Testis (tissue), 3 donors: Measurements from ENCODE around the gene STX5. TPM values are rescaled to one million over a fixed set of nuclear protein-coding genes. Genes with fewer than 3 reads are reported as not detected.
A peak's percentile ranks its signal among the peaks of the same experiment; 100 is the strongest.
"Not testable (repeated sequence)": the region's sequence is repeated elsewhere in the genome, so short reads cannot be mapped to it uniquely, and the experiment has no call there.

Experiments
- DNase-seq: peaks from one replicate; pipeline ENCODE4 v3.0.0-alpha.2; 2019
- H3K27ac ChIP-seq, 2 donors: fragments of 200-600 bp; sonication (generic); one replicate each; pipeline ENCODE4 v1.5.1; 2019
- H3K27me3 ChIP-seq: fragments of 200-600 bp; sonication (generic); one replicate; pipeline ENCODE4 v1.5.1; 2019
- H3K36me3 ChIP-seq: fragments of 200-600 bp; sonication (generic); one replicate; pipeline ENCODE4 v1.5.1; 2017; ENCODE audit warnings: low read depth; ENCODE audit errors: missing control alignments
- H3K4me1 ChIP-seq: fragments of 200-600 bp; sonication (generic); one replicate; pipeline ENCODE4 v1.5.1; 2019
- H3K4me3 ChIP-seq, 2 donors: fragments of 200-600 bp; sonication (generic); one replicate each; pipeline ENCODE4 v1.5.1; 2017 to 2019
- H3K9me3 ChIP-seq: fragments of 200-600 bp; sonication (generic); one replicate; pipeline ENCODE4 v1.5.1; 2017
- POLR2A ChIP-seq: fragments of 450-650 bp; IDR thresholded peaks from one replicate; pipeline ENCODE4 v1.6.1; 2017; ENCODE audit warnings: antibody characterized with exemption, mild to moderate bottlenecking, moderate library complexity
- WGBS, 2 donors: methylation state at CpG; one replicate each; pipeline ENCODE4 v1.1.5; 2018; 5-methylcytosine and 5-hydroxymethylcytosine counted together
- intact Hi-C: fragments of 100-400 bp; cut with DNase I; formaldehyde crosslinking; loops from one replicate; pipeline ENCODE4 v1.15.1; 2023; ENCODE audit warnings: low total_unique reads
- microRNA-seq, 2 donors: library from miRNA; unstranded; fragments of <30 nt; microRNA quantifications; one replicate each; pipeline ENCODE4, GENCODE V29; 2016; ENCODE audit warnings: borderline number of aligned reads in 2 of 2, borderline replicate concordance in 1 of 2
- polyA plus RNA-seq: library from polyadenylated mRNA; stranded (reverse); fragments of 350-450 nt; fragmentation: Illumina TruSeq; extraction: RNeasy Lipid Tissue Mini Kit (QIAGEN cat#74804); gene quantifications from one replicate; pipeline ENCODE4 v1.2.3, GENCODE V29; 2014; ENCODE audit warnings: low read depth, low replicate concordance; ENCODE audit not compliant: insufficient read depth
- small RNA-seq, 2 donors: library from RNA; depleted of rRNA; stranded (forward); fragments of <200 nt; gene quantifications; one replicate each; pipeline ENCODE3, GENCODE V24; 2016
- total RNA-seq, 2 donors: library from RNA; depleted of rRNA; stranded (reverse); fragments of >200 nt; gene quantifications; one replicate each; pipeline ENCODE4 v1.2.3, GENCODE V29; 2016
- TF ChIP-seq, protein P1 (sequence below), 3 experiments: fragments of 450-650 bp in 2 of 3; fragments of 200-600 bp in 1 of 3; sonication (generic) in 1 of 3; IDR thresholded peaks; one replicate each; pipeline ENCODE4 v1.5.1; 2016 to 2019; ENCODE audit warnings: antibody characterized with exemption in 3 of 3, mild to moderate bottlenecking in 2 of 3, moderate library complexity in 1 of 3

The STX5 gene
- total and polyA plus RNA-seq, 3 donors from 2014 or later: 42.2 to 55.0 (median 49.1) TPM

DNA sequence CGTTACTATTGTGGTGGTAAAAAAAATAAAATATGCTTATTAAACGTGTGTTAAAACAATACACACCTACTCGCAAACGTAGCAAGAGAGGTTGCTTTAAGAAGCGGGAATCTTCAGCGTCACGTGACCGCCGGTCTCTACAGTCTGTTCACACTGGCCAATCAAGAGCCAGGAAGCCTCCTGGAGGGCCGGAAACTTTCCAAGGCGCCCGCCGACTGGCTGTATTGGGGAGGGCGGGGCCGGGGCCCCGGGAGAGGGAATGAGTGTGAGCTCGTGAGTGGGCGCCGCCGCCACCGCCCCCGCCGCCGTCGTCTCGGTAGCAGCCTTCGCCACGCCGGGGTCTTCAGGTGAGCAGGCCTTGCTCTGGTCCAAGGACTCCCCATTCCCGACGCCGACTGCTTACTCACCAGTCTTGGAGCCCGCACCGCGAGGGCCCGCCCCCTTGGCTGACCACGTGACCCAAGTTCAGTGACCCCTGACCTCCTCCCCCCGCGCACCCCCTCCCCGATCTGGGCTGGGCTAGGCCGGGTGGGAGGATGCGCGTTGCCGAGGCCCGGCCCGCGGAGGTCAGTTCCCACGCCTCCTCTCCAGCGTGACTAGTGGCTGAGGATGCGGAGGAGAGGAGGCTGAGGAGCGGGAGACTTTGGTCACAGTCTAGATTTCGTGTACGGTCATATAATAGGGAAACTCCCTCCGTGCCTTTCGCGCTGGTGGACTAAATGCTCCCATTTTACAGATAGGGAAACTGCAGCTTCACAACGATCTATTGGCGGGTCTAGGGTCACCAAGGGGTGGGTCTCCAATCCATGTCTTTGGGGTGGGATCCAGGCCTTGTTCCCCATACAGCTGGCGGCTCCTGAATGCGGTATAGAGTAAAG is 60.5 kb downstream of the STX5 start, which contains the start of gene TAF6L:
TAF6L (plus strand) TSS at position 253 of the 878 bp plus-strand sequence. CDS start 4,388 bp downstream, outside the sequence.
- peak; percentile 100 for DNase-seq
- intact Hi-C loops: no loop called here
- no peaks in the 10 kb centered on the region for H3K27me3 ChIP-seq
- WGBS, 2 donors: 1 to 3% methylated on average over 20 to 51 of the region's 60 CpGs
- TF ChIP-seq, protein P1, sequence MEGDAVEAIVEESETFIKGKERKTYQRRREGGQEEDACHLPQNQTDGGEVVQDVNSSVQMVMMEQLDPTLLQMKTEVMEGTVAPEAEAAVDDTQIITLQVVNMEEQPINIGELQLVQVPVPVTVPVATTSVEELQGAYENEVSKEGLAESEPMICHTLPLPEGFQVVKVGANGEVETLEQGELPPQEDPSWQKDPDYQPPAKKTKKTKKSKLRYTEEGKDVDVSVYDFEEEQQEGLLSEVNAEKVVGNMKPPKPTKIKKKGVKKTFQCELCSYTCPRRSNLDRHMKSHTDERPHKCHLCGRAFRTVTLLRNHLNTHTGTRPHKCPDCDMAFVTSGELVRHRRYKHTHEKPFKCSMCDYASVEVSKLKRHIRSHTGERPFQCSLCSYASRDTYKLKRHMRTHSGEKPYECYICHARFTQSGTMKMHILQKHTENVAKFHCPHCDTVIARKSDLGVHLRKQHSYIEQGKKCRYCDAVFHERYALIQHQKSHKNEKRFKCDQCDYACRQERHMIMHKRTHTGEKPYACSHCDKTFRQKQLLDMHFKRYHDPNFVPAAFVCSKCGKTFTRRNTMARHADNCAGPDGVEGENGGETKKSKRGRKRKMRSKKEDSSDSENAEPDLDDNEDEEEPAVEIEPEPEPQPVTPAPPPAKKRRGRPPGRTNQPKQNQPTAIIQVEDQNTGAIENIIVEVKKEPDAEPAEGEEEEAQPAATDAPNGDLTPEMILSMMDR (IDR thresholded peaks at IDR 0.05): no peak
- no peak for TF ChIP-seq POLR2A
- peak within 1 kb of the TSS; percentile 61 to 63 for H3K4me3 ChIP-seq
- H3K27ac ChIP-seq: peak within 1 kb of the TSS; percentile 80 to 93
- peaks cover 19% of the 10 kb centered on the region for H3K4me1 ChIP-seq
- H3K36me3 ChIP-seq: no peaks in the 10 kb centered on the region
- H3K9me3 ChIP-seq: no peaks in the 10 kb centered on the region

DNA sequence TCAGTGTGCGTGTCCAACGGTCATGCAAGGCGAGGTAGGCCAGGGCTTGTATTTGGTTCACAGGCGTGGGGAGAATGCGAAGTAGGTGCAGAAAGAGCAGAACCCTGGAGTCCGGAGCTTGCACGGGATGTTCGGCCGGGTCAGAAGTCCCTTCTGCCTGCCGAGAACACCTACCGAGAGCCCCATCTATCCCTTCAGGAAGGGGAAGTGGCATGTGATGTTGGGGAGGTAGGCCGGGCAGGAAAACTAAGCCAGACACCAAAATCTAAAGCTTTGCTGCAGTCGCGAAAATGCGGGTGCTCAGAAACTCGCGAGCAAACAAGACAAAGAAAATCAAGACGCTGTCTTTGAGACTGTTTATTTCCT is 61.1 kb downstream of the STX5 start:
- 0 to 2% methylated on average over 16 to 18 of the region's 18 CpGs for WGBS, 2 donors
- peak overlapping the region; percentile 61 to 63 for H3K4me3 ChIP-seq
- DNase-seq: no peak
- peaks cover 19% of the 10 kb centered on the region for H3K4me1 ChIP-seq
- H3K9me3 ChIP-seq: no peaks in the 10 kb centered on the region
- no peaks in the 10 kb centered on the region for H3K27me3 ChIP-seq
- peak overlapping the region; percentile 80 to 93 for H3K27ac ChIP-seq
- H3K36me3 ChIP-seq: no peaks in the 10 kb centered on the region
- TF ChIP-seq POLR2A: no peak
- TF ChIP-seq, protein P1 (IDR thresholded peaks at IDR 0.05): no peak
- intact Hi-C loops: no loop called here

DNA sequence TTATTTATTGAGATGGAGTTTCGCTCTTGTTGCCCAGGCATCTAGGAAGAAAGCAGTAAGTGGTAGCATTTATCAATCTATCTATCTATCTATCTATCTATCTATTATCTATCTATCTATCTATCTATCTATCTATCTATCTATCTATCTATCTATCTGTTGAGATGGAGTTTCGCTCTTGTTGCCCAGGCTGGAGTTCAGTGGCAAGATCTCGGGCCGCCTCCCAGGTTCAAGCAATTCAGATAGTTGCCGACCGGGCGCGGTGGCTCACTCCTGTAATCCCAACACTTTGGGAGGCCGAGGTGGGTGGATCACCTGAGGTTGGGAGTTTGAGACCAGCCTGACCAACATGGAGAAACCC is 71.0 kb downstream of the STX5 start:
- H3K27me3 ChIP-seq: not testable (repeated sequence)

DNA sequence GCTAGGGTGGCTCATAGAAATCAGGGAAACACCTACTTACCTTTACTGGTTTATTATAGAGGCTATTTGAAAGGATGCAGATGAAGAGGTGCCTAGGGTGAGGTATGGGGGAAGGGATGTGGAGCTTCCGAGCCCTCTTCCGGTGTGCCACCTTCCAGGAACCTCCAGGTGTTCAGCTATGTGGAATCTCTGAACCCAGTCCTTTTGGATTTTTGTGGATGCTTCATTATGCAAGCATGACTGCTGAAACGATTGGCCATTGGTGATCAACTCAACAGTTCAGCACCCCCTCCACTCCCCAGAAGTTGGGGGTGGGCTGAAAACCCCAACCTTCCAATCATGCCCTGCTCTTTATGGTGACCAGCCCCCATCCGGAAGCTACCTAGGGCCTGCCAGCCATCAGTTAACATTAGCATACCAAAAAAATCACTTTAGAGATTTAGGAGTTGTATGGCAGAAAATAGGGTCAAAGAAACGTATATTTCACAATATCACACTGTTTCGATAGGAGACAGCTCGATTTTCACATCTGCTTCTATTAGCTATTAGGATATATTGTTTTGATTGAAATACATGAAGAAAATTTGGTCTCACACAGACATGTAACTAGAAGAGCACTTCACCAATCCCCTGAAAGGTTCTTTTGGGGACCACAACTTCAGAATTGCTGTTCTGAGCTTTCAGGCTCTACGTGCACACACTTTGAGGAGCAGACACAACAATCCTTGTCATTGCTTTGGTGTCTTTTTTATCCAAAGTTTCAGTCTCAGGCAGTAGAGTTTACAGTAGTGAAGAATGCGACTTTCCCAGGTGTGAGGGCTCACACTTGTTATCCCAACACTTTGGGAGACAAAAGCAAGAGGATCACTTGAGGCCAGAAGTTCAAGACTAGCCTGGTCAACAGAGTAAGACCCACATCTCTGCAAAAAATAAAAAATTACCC is 73.7 kb downstream of the STX5 start:
- TF ChIP-seq POLR2A: no peak
- TF ChIP-seq, protein P1 (IDR thresholded peaks at IDR 0.05): no peak
- Histone ChIP-seq H3K4me3 (no peak overlapping the region), H3K27me3 (no peaks in the 10 kb centered on the region), H3K9me3 (no peaks in the 10 kb centered on the region), H3K36me3 (no peaks in the 10 kb centered on the region), H3K4me1 (peaks cover 13% of the 10 kb centered on the region), H3K27ac (no peak overlapping the region)
- intact Hi-C loops: no loop called here
- 58 to 74% methylated on average over 9 of the region's 9 CpGs for WGBS, 2 donors
- DNase-seq: no peak

More for the DNA sequence above, 71.0 kb downstream of the STX5 start:
- intact Hi-C loops, H3K36me3 ChIP-seq, DNase-seq, H3K9me3 ChIP-seq: not testable (repeated sequence)
- Histone ChIP-seq H3K4me3 (peak overlapping the region; percentile 60 to 78), H3K27ac (peak overlapping the region in 1 of 2 donors; percentile 60), H3K4me1 (peaks cover 10% of the 10 kb centered on the region)
- 26 to 33% methylated on average over 9 of the region's 9 CpGs for WGBS, 2 donors

Small RNA genes within 50 kb of the gene (microRNA-seq; reads per million reads assigned to microRNA genes)
- gene MIR6514: 2.1 to 4.2 reads per million in 2 donors
- gene MIR6748: 0 to 0.70 reads per million in 2 donors

Small RNA genes within 50 kb of the gene (small RNA-seq; reads per million reads assigned to genes)
- gene MIR6514: 0.18 to 0.19 reads per million in 2 donors
- 0 reads per million in 2 donors for gene RF00099
- gene RNU6-118P: 0 reads per million in 2 donors
- gene SNORD22: 0 reads per million in 2 donors
- gene SNORD26: 0 reads per million in 2 donors
- gene SNORD27: 0 reads per million in 2 donors
- gene SNORD28: 0 reads per million in 2 donors
- 1,346 to 1,802 reads per million in 2 donors for gene SNORD30

Other genes starting within 250 kb of the STX5 start
- 10 to 100 TPM; 24.3 to 30.0 TPM for gene TUT1, start 240.5 kb downstream of the STX5 start, total RNA-seq
- gene TUT1, start 240.5 kb downstream of the STX5 start, polyA plus RNA-seq: 25.0 TPM
- gene MTA2, start 230.2 kb downstream of the STX5 start, total RNA-seq: 100 to 1,000 TPM in 1 of 2 donors, 10 to 100 TPM in 1; 97.2 to 115 TPM
- gene MTA2, start 230.2 kb downstream of the STX5 start, polyA plus RNA-seq: 87.6 TPM
- gene EML3, start 219.3 kb downstream of the STX5 start, total RNA-seq: 10 to 100 TPM; 39.3 to 57.8 TPM
- gene EML3, start 219.3 kb downstream of the STX5 start, polyA plus RNA-seq: 29.3 TPM
- 1 to 10 TPM; 6.1 to 9.7 TPM for gene ROM1, start 218.8 kb downstream of the STX5 start, total RNA-seq
- 9.0 TPM for gene ROM1, start 218.8 kb downstream of the STX5 start, polyA plus RNA-seq
- gene B3GAT3, start 210.1 kb downstream of the STX5 start, total RNA-seq: 10 to 100 TPM; 66.4 to 69.2 TPM
- 36.6 TPM for gene B3GAT3, start 210.1 kb downstream of the STX5 start, polyA plus RNA-seq
- 100 to 1,000 TPM; 152 to 219 TPM for gene GANAB, start 185.4 kb downstream of the STX5 start, total RNA-seq
- 190 TPM for gene GANAB, start 185.4 kb downstream of the STX5 start, polyA plus RNA-seq
- 10 to 100 TPM; 20.0 to 24.7 TPM for gene INTS5, start 178.7 kb downstream of the STX5 start, total RNA-seq
- gene INTS5, start 178.7 kb downstream of the STX5 start, polyA plus RNA-seq: 12.6 TPM
- gene C11orf98, start 166.8 kb downstream of the STX5 start, total RNA-seq: 10 to 100 TPM; 39.3 to 62.8 TPM
- gene C11orf98, start 166.8 kb downstream of the STX5 start, polyA plus RNA-seq: 100 TPM
- 1 to 10 TPM; 2.4 to 3.7 TPM for gene CSKMT, start 166.7 kb downstream of the STX5 start, total RNA-seq
- 2.0 TPM for gene CSKMT, start 166.7 kb downstream of the STX5 start, polyA plus RNA-seq
- 1 to 10 TPM; 8.0 to 8.1 TPM for gene UQCC3, start 160.4 kb downstream of the STX5 start, total RNA-seq
- gene UQCC3, start 160.4 kb downstream of the STX5 start, polyA plus RNA-seq: 4.2 TPM
- 10 to 100 TPM in 1 of 2 donors, 1 to 10 TPM in 1; 8.2 to 11.6 TPM for gene LBHD1, start 159.8 kb downstream of the STX5 start, total RNA-seq
- gene LBHD1, start 159.8 kb downstream of the STX5 start, polyA plus RNA-seq: 11.1 TPM
- 100 to 1,000 TPM; 173 to 190 TPM for gene UBXN1, start 153.0 kb downstream of the STX5 start, total RNA-seq
- 196 TPM for gene UBXN1, start 153.0 kb downstream of the STX5 start, polyA plus RNA-seq
- gene LRRN4CL, start 142.5 kb downstream of the STX5 start, total RNA-seq: 1 to 10 TPM; 4.7 to 5.6 TPM
- 5.0 TPM for gene LRRN4CL, start 142.5 kb downstream of the STX5 start, polyA plus RNA-seq
- 100 to 1,000 TPM; 292 to 525 TPM for gene BSCL2, start 124.6 kb downstream of the STX5 start, total RNA-seq
- 519 TPM for gene BSCL2, start 124.6 kb downstream of the STX5 start, polyA plus RNA-seq
- gene GNG3, start 124.4 kb downstream of the STX5 start, total RNA-seq: 1 to 10 TPM; 2.0 to 4.5 TPM
- 11.1 TPM for gene GNG3, start 124.4 kb downstream of the STX5 start, polyA plus RNA-seq
- 10 to 100 TPM; 31.8 to 42.5 TPM for gene HNRNPUL2, start 104.6 kb downstream of the STX5 start, total RNA-seq
- 42.9 TPM for gene HNRNPUL2, start 104.6 kb downstream of the STX5 start, polyA plus RNA-seq
- gene TTC9C, start 103.6 kb downstream of the STX5 start, total RNA-seq: 10 to 100 TPM; 34.0 to 39.5 TPM
- 41.5 TPM for gene TTC9C, start 103.6 kb downstream of the STX5 start, polyA plus RNA-seq
- gene ZBTB3, start 77.9 kb downstream of the STX5 start, total RNA-seq: 10 to 100 TPM; 14.0 to 17.4 TPM
- 6.7 TPM for gene ZBTB3, start 77.9 kb downstream of the STX5 start, polyA plus RNA-seq
- gene POLR2G, start 70.5 kb downstream of the STX5 start, total RNA-seq: 10 to 100 TPM; 48.1 to 71.2 TPM
- gene POLR2G, start 70.5 kb downstream of the STX5 start, polyA plus RNA-seq: 78.6 TPM
- gene TAF6L, start 60.7 kb downstream of the STX5 start, total RNA-seq: 10 to 100 TPM; 22.4 to 32.0 TPM
- gene TAF6L, start 60.7 kb downstream of the STX5 start, polyA plus RNA-seq: 13.6 TPM
- gene TMEM179B, start 44.6 kb downstream of the STX5 start, total RNA-seq: 100 to 1,000 TPM; 119 to 124 TPM
- gene TMEM179B, start 44.6 kb downstream of the STX5 start, polyA plus RNA-seq: 87.0 TPM
- gene TMEM223, start 40.0 kb downstream of the STX5 start, total RNA-seq: 10 to 100 TPM; 24.1 to 25.5 TPM
- 11.5 TPM for gene TMEM223, start 40.0 kb downstream of the STX5 start, polyA plus RNA-seq
- 10 to 100 TPM; 94.6 to 98.7 TPM for gene NXF1, start 26.6 kb downstream of the STX5 start, total RNA-seq
- gene NXF1, start 26.6 kb downstream of the STX5 start, polyA plus RNA-seq: 88.3 TPM
- 10 to 100 TPM; 18.4 to 38.1 TPM for gene TEX54, start 790 bp upstream of the STX5 start, total RNA-seq
- gene TEX54, start 790 bp upstream of the STX5 start, polyA plus RNA-seq: 40.7 TPM
- gene WDR74, start 7.5 kb upstream of the STX5 start, total RNA-seq: 10 to 100 TPM; 33.4 to 46.7 TPM
- gene WDR74, start 7.5 kb upstream of the STX5 start, polyA plus RNA-seq: 39.0 TPM
- 100 to 1,000 TPM; 227 to 271 TPM for gene SLC3A2, start 48.8 kb upstream of the STX5 start, total RNA-seq
- gene SLC3A2, start 48.8 kb upstream of the STX5 start, polyA plus RNA-seq: 166 TPM
- under 1 TPM; 0.06 to 0.39 TPM for gene CHRM1, start 89.3 kb upstream of the STX5 start, total RNA-seq
- gene CHRM1, start 89.3 kb upstream of the STX5 start, polyA plus RNA-seq: 0.45 TPM
- not detected for gene SLC22A6, start 152.9 kb upstream of the STX5 start, total RNA-seq
- gene SLC22A6, start 152.9 kb upstream of the STX5 start, polyA plus RNA-seq: not detected
- gene SLC22A8, start 183.8 kb upstream of the STX5 start, total RNA-seq: under 1 TPM in 1 of 2 donors, not detected in 1; 0.06 TPM
- not detected for gene SLC22A8, start 183.8 kb upstream of the STX5 start, polyA plus RNA-seq